A673 (cell line): ENCODE data around the gene WNT11. TPM values are rescaled to one million over a fixed set of nuclear protein-coding genes. Genes with fewer than 3 reads are reported as not detected.

Source experiments
- BruUV-seq: library from RNA; stranded (reverse); fragments of 400-500 nt; replicated peaks from 2 replicates; lab custom pipeline; 2021; lab: Mats Ljungman, UMichigan
- CTCF ChIA-PET: fragments of 300-600 bp; sonication (Branson Sonifier 250); formaldehyde crosslinking; loops from one replicate; lab custom pipeline; 2022; ENCODE audit warnings: antibody characterized with exemption; lab: Charles Lee
- POLR2A ChIA-PET: fragments of 300-600 bp; sonication (Branson Sonifier 250); formaldehyde crosslinking; loops from one replicate; lab custom pipeline; 2022; ENCODE audit warnings: antibody characterized with exemption; ENCODE audit not compliant: low non-redundant PET; lab: Charles Lee
- DNase-seq: peaks from one replicate; pipeline ENCODE4 v3.0.0-alpha.2; 2015; ENCODE audit warnings: low spot score
- H3K27ac ChIP-seq: fragments of 200-600 bp; sonication (generic); 2 replicates; pipeline ENCODE4 v1.5.1; 2016; ENCODE audit warnings: mixed run types, low read depth, mild to moderate bottlenecking, mixed read lengths, antibody characterized with exemption, low read length; ENCODE audit not compliant: poor library complexity, severe bottlenecking
- H3K27me3 ChIP-seq: fragments of 200-600 bp; sonication (generic); replicated peaks from 2 replicates; pipeline ENCODE4 v1.6.1; 2017; ENCODE audit warnings: mixed run types, low read depth, mild to moderate bottlenecking, mixed read lengths, antibody characterized with exemption, low read length; ENCODE audit not compliant: insufficient read depth, poor library complexity
- H3K36me3 ChIP-seq: fragments of 200-600 bp; sonication (generic); 2 replicates; pipeline ENCODE4 v1.6.1; 2016; ENCODE audit warnings: mixed run types, mild to moderate bottlenecking, mixed read lengths, antibody characterized with exemption, low read length; ENCODE audit not compliant: insufficient read depth, poor library complexity, severe bottlenecking
- H3K4me1 ChIP-seq: fragments of 200-600 bp; sonication (generic); 2 replicates; pipeline ENCODE4 v1.6.1; 2017; ENCODE audit warnings: mixed run types, mild to moderate bottlenecking, mixed read lengths, antibody characterized with exemption, low read length; ENCODE audit not compliant: insufficient read depth, poor library complexity, severe bottlenecking
- H3K4me3 ChIP-seq: fragments of 200-600 bp; sonication (generic); 2 replicates; pipeline ENCODE4 v1.5.1; 2016; ENCODE audit warnings: low read depth, mixed run types, mild to moderate bottlenecking, mixed read lengths, low read length; ENCODE audit not compliant: poor library complexity, severe bottlenecking
- H3K9me3 ChIP-seq: fragments of 200-600 bp; sonication (generic); 2 replicates; pipeline ENCODE4 v1.6.1; 2016; ENCODE audit warnings: mixed run types, low read depth, mild to moderate bottlenecking, mixed read lengths, antibody characterized with exemption, low read length; ENCODE audit not compliant: poor library complexity, severe bottlenecking
- CTCF ChIP-seq: fragments of 300-800, 200-600 bp; sonication (generic); conservative IDR thresholded peaks from 2 replicates; pipeline ENCODE4 v1.5.1; 2017; ENCODE audit warnings: low read depth, mild to moderate bottlenecking, antibody characterized with exemption, low read length, moderate library complexity, mixed read lengths
- EZH2 ChIP-seq: fragments of 200-600 bp; sonication (generic); IDR thresholded peaks from 2 replicates; pipeline ENCODE4 v1.6.1; 2017; ENCODE audit warnings: borderline replicate concordance, low read depth, mild to moderate bottlenecking, mixed read lengths, antibody characterized with exemption, low read length; ENCODE audit not compliant: poor library complexity, severe bottlenecking
- intact Hi-C: fragments of 100-400 bp; cut with micrococcal nuclease; formaldehyde crosslinking; loops from one replicate; pipeline ENCODE4 v1.10.0; 2022; ENCODE audit not compliant: unreplicated experiment
- total RNA-seq: library from RNA; stranded (reverse); gene quantifications from 2 replicates; pipeline ENCODE4 v1.2.3, GENCODE V29; 2021

The WNT11 gene
- total RNA-seq, 1 experiment from 2014 or later: 1.2 TPM

GRCh38 chr11:76159983-76160661 is 46.2 kb downstream of the WNT11 start:
- peaks cover 4% of the 10 kb centered on the region for H3K4me1 ChIP-seq
- no peaks in the 10 kb centered on the region for H3K9me3 ChIP-seq
- no peak overlapping the region for H3K4me3 ChIP-seq
- H3K27ac ChIP-seq: no peak overlapping the region
- CTCF ChIA-PET: no interaction called here
- intact Hi-C loops: no loop called here
- BruUV-seq: no TSS peak
- DNase-seq: no peak
- no peaks in the 10 kb centered on the region for H3K27me3 ChIP-seq
- POLR2A ChIA-PET: no interaction called here
- TF ChIP-seq CTCF (no peak), EZH2 (no peak)
- no peaks in the 10 kb centered on the region for H3K36me3 ChIP-seq

- no peaks in the 10 kb centered on the region for H3K27me3 ChIP-seq
- no TSS peak for BruUV-seq
- intact Hi-C loops: no loop called here
- ChIA-PET POLR2A (no interaction called here), CTCF (no interaction called here)
- no peak overlapping the region for H3K4me3 ChIP-seq
- no peaks in the 10 kb centered on the region for H3K36me3 ChIP-seq
- H3K4me1 ChIP-seq: peaks cover 4% of the 10 kb centered on the region
- H3K9me3 ChIP-seq: no peaks in the 10 kb centered on the region
- H3K27ac ChIP-seq: no peak overlapping the region
- no peak for DNase-seq
- TF ChIP-seq CTCF (no peak), EZH2 (no peak)
These were observed 46.9 kb downstream of the WNT11 start for GRCh38 chr11:76159303-76159937.

- Histone ChIP-seq H3K27ac (no peak overlapping the region), H3K36me3 (no peaks in the 10 kb centered on the region), H3K9me3 (no peaks in the 10 kb centered on the region), H3K27me3 (no peaks in the 10 kb centered on the region), H3K4me1 (peaks cover 4% of the 10 kb centered on the region), H3K4me3 (no peak overlapping the region)
- intact Hi-C loops: no loop called here
- TF ChIP-seq CTCF (no peak), EZH2 (no peak)
- ChIA-PET CTCF (no interaction called here), POLR2A (no interaction called here)
- no peak for DNase-seq
- no TSS peak for BruUV-seq
These were observed 47.7 kb downstream of the WNT11 start for GRCh38 chr11:76158394-76159302.
